ENCODE results near the gene PTPRN2. TPM values are rescaled to one million over a fixed set of nuclear protein-coding genes. Genes with fewer than 3 reads are reported as not detected.

Gene PTPRN2
- total and polyA plus RNA-seq, 9 of the 15 experiments (the other 6 are each of a cell fraction or from before 2014, with no cell fraction given): not detected

GRCh38 chr7:158432369-158433341 is 155.0 kb downstream of the PTPRN2 start (continued):
- no peak for TF ChIP-seq ATF3 (IDR thresholded peaks at IDR 0.05)
- no peak for TF ChIP-seq ATF3 (CRISPR knock-in tag; conservative IDR thresholded peaks at IDR 0.05)
- no peak for TF ChIP-seq ZEB2 (IDR thresholded peaks at IDR 0.05)
- no peak for TF ChIP-seq SMAD1 (IDR thresholded peaks at IDR 0.05; ENCODE audit: low read depth, low read length, partially characterized antibody)
- no peak for TF ChIP-seq U2AF2 (optimal IDR thresholded peaks at IDR 0.05; ENCODE audit: low read depth, low read length)
- TF ChIP-seq PREB (CRISPR knock-in tag; IDR thresholded peaks at IDR 0.05): no peak
- no peak for TF ChIP-seq CREB3 (tag; conservative IDR thresholded peaks at IDR 0.05; ENCODE audit: low read depth)
